Suprapubic skin (tissue), 4 donors: ENCODE measurements around the gene MCMBP. TPM values are rescaled to one million over a fixed set of nuclear protein-coding genes. Genes with fewer than 3 reads are reported as not detected.

Experiments used
- DNase-seq, 2 donors: peaks; one replicate each; pipeline ENCODE4 v3.0.0-alpha.2; 2019; ENCODE audit warnings: low spot score in 2 of 2
- H3K27ac ChIP-seq: fragments of 200-600 bp; sonication (generic); one replicate; pipeline ENCODE4 v1.5.1; 2019
- H3K27me3 ChIP-seq: fragments of 200-600 bp; sonication (generic); one replicate; pipeline ENCODE4 v1.5.1; 2019
- H3K36me3 ChIP-seq: fragments of 200-600 bp; sonication (generic); one replicate; pipeline ENCODE4 v1.5.1; 2019
- H3K4me1 ChIP-seq: fragments of 200-600 bp; sonication (generic); one replicate; pipeline ENCODE4 v1.5.1; 2019
- H3K4me3 ChIP-seq: fragments of 200-600 bp; sonication (generic); one replicate; pipeline ENCODE4 v1.5.1; 2019; ENCODE audit warnings: mild to moderate bottlenecking
- H3K9me3 ChIP-seq: fragments of 200-600 bp; sonication (generic); one replicate; pipeline ENCODE4 v1.5.1; 2019
- EP300 ChIP-seq: sonication (generic); formaldehyde crosslinking; IDR thresholded peaks from one replicate; pipeline ENCODE4 v1.6.1; 2017; ENCODE audit warnings: antibody characterized with exemption
- POLR2A ChIP-seq, 2 donors: fragments of 450-650 bp; IDR thresholded peaks; one replicate each; pipeline ENCODE4 v1.6.1; 2017; ENCODE audit warnings: antibody characterized with exemption in 2 of 2, mild to moderate bottlenecking in 2 of 2, moderate library complexity in 2 of 2
- POLR2AphosphoS5 ChIP-seq, 3 donors: sonication (generic); formaldehyde crosslinking; IDR thresholded peaks; one replicate each; pipeline ENCODE4 v1.6.1; 2017; ENCODE audit warnings: antibody characterized with exemption in 3 of 3
- WGBS: methylation state at CpG from one replicate; pipeline ENCODE4 v1.1.5; 2018; 5-methylcytosine and 5-hydroxymethylcytosine counted together
- total RNA-seq, 4 donors: library from RNA; depleted of rRNA; stranded (reverse); fragments of >200 nt; gene quantifications; one replicate each; pipeline ENCODE4 v1.1.0, GENCODE V29; 2016
- TF ChIP-seq, protein P1 (sequence below), 2 donors: fragments of 200-600 bp in 1 of 2; fragments of 450-650 bp in 1 of 2; sonication (generic) in 1 of 2; IDR thresholded peaks; one replicate each; pipeline ENCODE4 v1.5.1; 2016 to 2019; ENCODE audit warnings: antibody characterized with exemption in 2 of 2, mild to moderate bottlenecking in 1 of 2, moderate library complexity in 1 of 2

Gene MCMBP
- total RNA-seq, 4 donors from 2014 or later: 38.1 to 57.3 (median 55.4) TPM

DNA sequence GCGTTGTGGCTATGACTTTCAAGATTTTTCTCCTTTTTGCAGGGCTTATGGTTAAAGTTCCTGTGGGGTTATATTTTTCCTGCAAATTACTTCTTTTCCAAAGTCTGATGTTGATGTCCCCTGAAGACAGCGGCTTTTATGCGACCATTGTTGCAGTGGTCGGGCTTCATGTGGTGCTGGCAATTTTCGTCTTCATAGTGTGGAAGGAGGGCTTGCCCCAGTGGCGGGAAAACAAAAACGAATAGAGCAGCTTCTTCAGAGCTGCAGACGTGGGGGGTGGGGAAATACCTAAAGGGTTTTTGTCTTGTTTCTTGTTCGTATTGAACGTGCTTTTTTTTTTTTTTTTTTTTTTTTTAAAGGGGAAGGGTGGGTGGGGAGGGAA lies 53.8 kb downstream of the MCMBP start:
- Histone ChIP-seq H3K4me1 (peaks cover 8% of the 10 kb centered on the region), H3K4me3 (peak overlapping the region; percentile 43), H3K9me3 (no peaks in the 10 kb centered on the region), H3K27me3 (no peaks in the 10 kb centered on the region), H3K36me3 (peaks cover 33% of the 10 kb centered on the region), H3K27ac (no peak overlapping the region)
- TF ChIP-seq, protein P1, sequence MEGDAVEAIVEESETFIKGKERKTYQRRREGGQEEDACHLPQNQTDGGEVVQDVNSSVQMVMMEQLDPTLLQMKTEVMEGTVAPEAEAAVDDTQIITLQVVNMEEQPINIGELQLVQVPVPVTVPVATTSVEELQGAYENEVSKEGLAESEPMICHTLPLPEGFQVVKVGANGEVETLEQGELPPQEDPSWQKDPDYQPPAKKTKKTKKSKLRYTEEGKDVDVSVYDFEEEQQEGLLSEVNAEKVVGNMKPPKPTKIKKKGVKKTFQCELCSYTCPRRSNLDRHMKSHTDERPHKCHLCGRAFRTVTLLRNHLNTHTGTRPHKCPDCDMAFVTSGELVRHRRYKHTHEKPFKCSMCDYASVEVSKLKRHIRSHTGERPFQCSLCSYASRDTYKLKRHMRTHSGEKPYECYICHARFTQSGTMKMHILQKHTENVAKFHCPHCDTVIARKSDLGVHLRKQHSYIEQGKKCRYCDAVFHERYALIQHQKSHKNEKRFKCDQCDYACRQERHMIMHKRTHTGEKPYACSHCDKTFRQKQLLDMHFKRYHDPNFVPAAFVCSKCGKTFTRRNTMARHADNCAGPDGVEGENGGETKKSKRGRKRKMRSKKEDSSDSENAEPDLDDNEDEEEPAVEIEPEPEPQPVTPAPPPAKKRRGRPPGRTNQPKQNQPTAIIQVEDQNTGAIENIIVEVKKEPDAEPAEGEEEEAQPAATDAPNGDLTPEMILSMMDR (IDR thresholded peaks at IDR 0.05): no peak
- TF ChIP-seq POLR2A (IDR thresholded peaks at IDR 0.05): no peak
- no peak for TF ChIP-seq POLR2AphosphoS5 (IDR thresholded peaks at IDR 0.05)
- TF ChIP-seq EP300: no peak
- WGBS: 53% methylated on average over 10 of the region's 10 CpGs
- no peak for DNase-seq

DNA sequence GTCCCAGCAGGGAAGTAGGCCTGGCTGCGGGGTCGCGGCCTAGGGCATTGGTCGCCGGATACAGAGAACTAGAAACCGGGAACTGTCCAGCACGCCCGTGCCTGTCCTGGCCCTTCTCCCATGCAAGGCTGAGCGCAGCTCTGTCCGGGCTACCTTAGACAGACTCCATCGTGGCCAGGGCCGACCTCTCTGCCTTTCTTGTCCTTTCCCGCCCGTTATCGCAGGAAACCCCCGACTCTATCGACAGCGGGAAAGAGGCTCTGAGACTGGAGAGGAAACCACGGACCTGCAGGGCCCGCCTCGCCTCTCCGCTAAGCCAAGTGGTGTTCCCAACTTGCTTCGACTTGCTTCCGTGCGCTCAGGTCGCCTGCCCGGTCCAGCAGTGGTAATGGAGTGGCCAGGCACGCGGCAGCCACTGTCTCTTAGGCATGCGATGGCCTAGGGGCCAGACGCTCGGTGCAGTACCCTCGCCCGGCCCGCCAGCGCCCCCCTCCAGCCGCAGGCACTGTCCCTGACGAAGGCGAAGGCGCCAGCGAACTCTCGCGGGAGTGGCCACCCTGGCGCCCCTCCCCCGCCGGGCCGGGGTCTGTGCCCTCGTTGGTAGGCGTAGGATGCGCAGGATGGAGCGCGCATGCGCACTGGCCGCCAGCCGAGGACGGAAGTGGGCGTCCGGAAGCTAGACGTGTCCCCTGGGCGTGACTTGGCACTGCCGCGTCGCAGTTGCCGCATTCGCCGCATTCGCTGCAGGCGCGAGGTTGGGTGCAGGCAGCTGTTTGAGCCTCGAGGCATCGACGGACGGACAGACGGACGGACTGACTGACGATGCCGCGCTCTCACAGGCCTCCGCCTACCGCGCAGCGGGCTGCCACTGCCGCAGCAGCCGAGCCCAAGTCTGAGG lies 54.4 kb downstream of the MCMBP start:
- peak; percentile 80 to 81 for DNase-seq
- TF ChIP-seq, protein P1 (IDR thresholded peaks at IDR 0.05): no peak
- TF ChIP-seq POLR2AphosphoS5 (IDR thresholded peaks at IDR 0.05) (no peak), EP300 (no peak), POLR2A (IDR thresholded peaks at IDR 0.05) (no peak)
- Histone ChIP-seq H3K4me1 (peaks cover 8% of the 10 kb centered on the region), H3K4me3 (peak overlapping the region; percentile 43), H3K27me3 (no peaks in the 10 kb centered on the region), H3K36me3 (peaks cover 27% of the 10 kb centered on the region), H3K9me3 (no peaks in the 10 kb centered on the region), H3K27ac (no peak overlapping the region)
- WGBS: 67% methylated on average over 42 of the region's 84 CpGs

DNA sequence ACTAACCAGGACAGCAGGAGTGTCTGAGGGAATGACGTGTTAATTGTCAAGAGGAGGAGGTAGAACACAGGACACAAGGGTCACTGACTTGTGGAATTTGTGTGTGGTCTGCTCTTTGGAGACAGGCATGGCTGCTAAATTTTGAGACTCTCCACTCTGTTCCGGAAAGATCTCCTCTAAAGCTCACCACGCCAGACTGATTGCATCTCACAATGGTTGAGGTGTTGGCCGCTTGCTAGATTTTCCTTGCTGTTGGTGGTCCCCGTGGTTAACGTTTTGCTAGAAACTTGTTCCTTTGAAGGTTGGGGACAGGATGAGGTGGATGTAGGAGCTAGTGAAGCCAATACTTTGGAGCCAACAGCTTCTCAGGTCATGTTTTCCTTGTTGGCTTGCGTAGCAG lies 57.0 kb downstream of the MCMBP start:
- Histone ChIP-seq H3K27me3 (no peaks in the 10 kb centered on the region), H3K9me3 (no peaks in the 10 kb centered on the region), H3K36me3 (peaks cover 24% of the 10 kb centered on the region), H3K4me3 (no peak overlapping the region), H3K4me1 (peaks cover 8% of the 10 kb centered on the region), H3K27ac (no peak overlapping the region)
- DNase-seq: no peak
- WGBS: 94% methylated on average over 7 of the region's 7 CpGs
- no peak for TF ChIP-seq POLR2A (IDR thresholded peaks at IDR 0.05)
- TF ChIP-seq, protein P1 (IDR thresholded peaks at IDR 0.05): no peak
- TF ChIP-seq POLR2AphosphoS5 (IDR thresholded peaks at IDR 0.05): no peak
- no peak for TF ChIP-seq EP300

DNA sequence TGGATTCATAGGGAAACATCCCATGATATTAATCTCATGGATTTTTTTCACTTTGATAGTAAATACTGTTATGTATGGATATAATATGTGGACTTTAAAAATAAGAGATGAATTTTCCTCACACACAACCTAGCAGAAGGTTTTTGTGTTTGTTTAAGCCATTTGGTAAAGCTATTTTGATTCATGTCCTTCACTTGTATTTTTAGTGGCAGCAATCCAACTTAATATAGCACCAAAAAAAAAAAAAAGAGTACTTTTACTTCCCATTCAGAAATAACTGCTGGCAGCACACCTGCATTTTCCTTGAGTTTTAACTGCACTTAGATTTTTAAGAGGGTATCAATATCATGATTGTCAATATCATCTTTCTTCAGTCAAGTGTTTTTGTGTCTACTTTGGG lies 60.0 kb downstream of the MCMBP start:
- DNase-seq: no peak
- H3K4me3 ChIP-seq: no peak overlapping the region
- no peaks in the 10 kb centered on the region for H3K9me3 ChIP-seq
- H3K27me3 ChIP-seq: no peaks in the 10 kb centered on the region
- H3K36me3 ChIP-seq: peaks cover 20% of the 10 kb centered on the region
- no peak overlapping the region for H3K27ac ChIP-seq
- H3K4me1 ChIP-seq: no peaks in the 10 kb centered on the region
- TF ChIP-seq EP300 (no peak), POLR2AphosphoS5 (IDR thresholded peaks at IDR 0.05) (no peak), POLR2A (IDR thresholded peaks at IDR 0.05) (no peak)
- TF ChIP-seq, protein P1 (IDR thresholded peaks at IDR 0.05): no peak

DNA sequence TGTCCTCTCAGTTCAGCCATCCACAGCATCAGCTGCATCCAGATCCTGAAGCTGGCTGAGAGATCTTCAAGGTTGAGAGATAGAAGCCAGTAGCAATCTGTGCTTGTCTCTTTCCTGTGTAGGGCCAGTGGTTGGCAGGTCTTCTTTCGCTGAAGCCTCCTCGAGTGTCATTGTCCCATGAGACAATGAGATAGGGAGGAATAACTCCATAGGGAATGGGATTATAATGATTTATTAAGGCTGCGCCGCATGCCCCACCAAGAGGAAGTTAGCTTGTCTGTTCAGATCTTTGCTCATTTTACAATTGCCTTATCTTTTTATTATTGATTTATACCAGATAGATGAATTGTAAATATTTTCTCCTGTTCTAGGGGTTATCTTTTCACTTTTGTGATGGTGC lies 61.5 kb downstream of the MCMBP start:
- TF ChIP-seq EP300 (no peak), POLR2A (IDR thresholded peaks at IDR 0.05) (no peak), POLR2AphosphoS5 (IDR thresholded peaks at IDR 0.05) (no peak)
- TF ChIP-seq, protein P1 (IDR thresholded peaks at IDR 0.05): no peak
- peaks cover 19% of the 10 kb centered on the region for H3K36me3 ChIP-seq
- no peaks in the 10 kb centered on the region for H3K4me1 ChIP-seq
- WGBS: 84% methylated on average over 4 of the region's 4 CpGs
- H3K27ac ChIP-seq: no peak overlapping the region
- no peaks in the 10 kb centered on the region for H3K9me3 ChIP-seq
- DNase-seq: no peak
- H3K4me3 ChIP-seq: no peak overlapping the region
- no peaks in the 10 kb centered on the region for H3K27me3 ChIP-seq
